ENCODE results near the gene STK39. TPM values are rescaled to one million over a fixed set of nuclear protein-coding genes. Genes with fewer than 3 reads are reported as not detected.

STK39 gene
- total and polyA plus RNA-seq, 2 donors (not counting 1 experiment from before 2014, with no cell fraction given): 2.3 to 14.6 TPM

- no peak overlapping the region for H3K4me3 ChIP-seq (ENCODE audit: control extremely low read depth in 1 of 5, extremely low read depth in 1 of 5, insufficient read depth in 1 of 5, low read depth in 2 of 5, low read length in 4 of 5)
- no peaks in the 10 kb centered on the region for H3K4me1 Mint-ChIP-seq
- no peaks in the 10 kb centered on the region for H3K36me3 ChIP-seq (replicated peaks in 1 of 2; ENCODE audit: control extremely low read depth in 1 of 2, control insufficient read depth in 1 of 2, extremely low read depth in 1 of 2, insufficient read depth in 2 of 2, low read length in 1 of 2)
- ATAC-seq (ENCODE audit: low read depth) (no peak), DNase-seq (no peak)
- H3K9me3 ChIP-seq (ENCODE audit: control extremely low read depth in 1 of 3, control insufficient read depth in 2 of 3, insufficient read depth in 1 of 3, low read length in 2 of 3): no peaks in the 10 kb centered on the region
- intact Hi-C loops (cut with micrococcal nuclease): no loop called here
- CTCF ChIA-PET: no interaction called here
- TF ChIP-seq CTCF (IDR thresholded peaks at IDR 0.05): no peak
- TF ChIP-seq EZH2 (IDR thresholded peaks at IDR 0.05; ENCODE audit: borderline replicate concordance, insufficient read depth, low read depth, low read length, poor library complexity, severe bottlenecking): no peak
- WGBS (ENCODE audit: insufficient coverage): 100% methylated on average over 1 of the region's 2 CpGs
- no peak overlapping the region for H3K27ac Mint-ChIP-seq
- no peaks in the 10 kb centered on the region for H3K27me3 Mint-ChIP-seq
- H3K27me3 ChIP-seq (replicated peaks in 1 of 4; ENCODE audit: control extremely low read depth in 1 of 4, control insufficient read depth in 3 of 4, insufficient read depth in 4 of 4, low read length in 3 of 4): no peaks in the 10 kb centered on the region
- no peak overlapping the region for H3K4me3 Mint-ChIP-seq
- POLR2A ChIA-PET: no interaction called here
- no peak overlapping the region for H3K4me2 ChIP-seq (replicated peaks; ENCODE audit: low read depth, low read length, poor library complexity, severe bottlenecking)
- H2AFZ ChIP-seq (ENCODE audit: insufficient read depth, low read depth, low read length, poor library complexity, severe bottlenecking): no peak overlapping the region
- no peaks in the 10 kb centered on the region for H3K9me3 Mint-ChIP-seq (ENCODE audit: insufficient read depth)
- no peaks in the 10 kb centered on the region for H4K20me1 ChIP-seq (ENCODE audit: control insufficient read depth, insufficient read depth, low read length, poor library complexity, severe bottlenecking)
- H3K9ac ChIP-seq (ENCODE audit: low read length): no peak overlapping the region
- H3K27ac ChIP-seq (ENCODE audit: low read length in 2 of 2): no peak overlapping the region
- no peaks in the 10 kb centered on the region for H3K4me1 ChIP-seq (ENCODE audit: control insufficient read depth in 2 of 2, insufficient read depth in 2 of 2, low read length in 2 of 2)
- H3K79me2 ChIP-seq (ENCODE audit: control insufficient read depth, insufficient read depth, low read length): no peaks in the 10 kb centered on the region
These were observed 23.0 kb downstream of the STK39 start for GRCh38 chr2:168224346-168224745.

- Histone ChIP-seq H3K9ac (ENCODE audit: low read length) (no peak overlapping the region), H3K9me3 (ENCODE audit: control extremely low read depth in 1 of 3, control insufficient read depth in 2 of 3, insufficient read depth in 1 of 3, low read length in 2 of 3) (no peaks in the 10 kb centered on the region), H3K4me1 (ENCODE audit: control insufficient read depth in 2 of 2, insufficient read depth in 2 of 2, low read length in 2 of 2) (no peaks in the 10 kb centered on the region), H3K27ac (ENCODE audit: low read length in 2 of 2) (no peak overlapping the region), H2AFZ (ENCODE audit: insufficient read depth, low read depth, low read length, poor library complexity, severe bottlenecking) (no peak overlapping the region), H3K36me3 (replicated peaks in 1 of 2; ENCODE audit: control extremely low read depth in 1 of 2, control insufficient read depth in 1 of 2, extremely low read depth in 1 of 2, insufficient read depth in 2 of 2, low read length in 1 of 2) (no peaks in the 10 kb centered on the region), H3K27me3 (replicated peaks in 1 of 4; ENCODE audit: control extremely low read depth in 1 of 4, control insufficient read depth in 3 of 4, insufficient read depth in 4 of 4, low read length in 3 of 4) (no peaks in the 10 kb centered on the region), H3K79me2 (ENCODE audit: control insufficient read depth, insufficient read depth, low read length) (no peaks in the 10 kb centered on the region), H4K20me1 (ENCODE audit: control insufficient read depth, insufficient read depth, low read length, poor library complexity, severe bottlenecking) (no peaks in the 10 kb centered on the region), H3K4me2 (replicated peaks; ENCODE audit: low read depth, low read length, poor library complexity, severe bottlenecking) (no peak overlapping the region), H3K4me3 (ENCODE audit: control extremely low read depth in 1 of 5, extremely low read depth in 1 of 5, insufficient read depth in 1 of 5, low read depth in 2 of 5, low read length in 4 of 5) (no peak overlapping the region)
- WGBS (ENCODE audit: insufficient coverage): 100% methylated on average over 1 of the region's 3 CpGs
- no peaks in the 10 kb centered on the region for H3K9me3 Mint-ChIP-seq (ENCODE audit: insufficient read depth)
- POLR2A ChIA-PET: no interaction called here
- H3K27ac Mint-ChIP-seq: no peak overlapping the region
- ATAC-seq (ENCODE audit: low read depth) (no peak), DNase-seq (no peak)
- no peak for TF ChIP-seq CTCF (IDR thresholded peaks at IDR 0.05)
- TF ChIP-seq EZH2 (IDR thresholded peaks at IDR 0.05; ENCODE audit: borderline replicate concordance, insufficient read depth, low read depth, low read length, poor library complexity, severe bottlenecking): no peak
- CTCF ChIA-PET: no interaction called here
- H3K27me3 Mint-ChIP-seq: no peaks in the 10 kb centered on the region
- no peak overlapping the region for H3K4me3 Mint-ChIP-seq
- intact Hi-C loops (cut with micrococcal nuclease): no loop called here
- H3K4me1 Mint-ChIP-seq: no peaks in the 10 kb centered on the region
These were observed 25.3 kb downstream of the STK39 start for GRCh38 chr2:168222088-168222487.

Data from B cell (primary cell).